SK-N-SH treated with all-trans-retinoic acid at 6 μM for 48 hours (cell line): ENCODE results near the gene DPEP1.

Experiments
- ARNTL ChIP-seq: fragments of 450-650 bp; formaldehyde crosslinking; IDR thresholded peaks from 2 replicates; pipeline ENCODE4 v1.5.0; 2020; ENCODE audit warnings: low read depth, mild to moderate bottlenecking, moderate library complexity, borderline replicate concordance
- ZFP30 ChIP-seq: fragments of 450-650 bp; formaldehyde crosslinking; IDR thresholded peaks from 2 replicates; pipeline ENCODE4 v1.5.0; 2022; ENCODE audit warnings: mild to moderate bottlenecking, moderate library complexity
- TF ChIP-seq, protein P1 (sequence below): fragments of 250-450 bp; sonication (Bioruptor Pico); IDR thresholded peaks from 2 replicates; pipeline ENCODE4 v1.8.0; 2020; ENCODE audit warnings: mild to moderate bottlenecking, moderate library complexity, borderline replicate concordance
- TF ChIP-seq, protein P2 (sequence below): fragments of 250-450 bp; sonication (Bioruptor Pico); IDR thresholded peaks from 2 replicates; pipeline ENCODE4 v1.5.0; 2020; ENCODE audit warnings: mild to moderate bottlenecking, moderate library complexity

DNA sequence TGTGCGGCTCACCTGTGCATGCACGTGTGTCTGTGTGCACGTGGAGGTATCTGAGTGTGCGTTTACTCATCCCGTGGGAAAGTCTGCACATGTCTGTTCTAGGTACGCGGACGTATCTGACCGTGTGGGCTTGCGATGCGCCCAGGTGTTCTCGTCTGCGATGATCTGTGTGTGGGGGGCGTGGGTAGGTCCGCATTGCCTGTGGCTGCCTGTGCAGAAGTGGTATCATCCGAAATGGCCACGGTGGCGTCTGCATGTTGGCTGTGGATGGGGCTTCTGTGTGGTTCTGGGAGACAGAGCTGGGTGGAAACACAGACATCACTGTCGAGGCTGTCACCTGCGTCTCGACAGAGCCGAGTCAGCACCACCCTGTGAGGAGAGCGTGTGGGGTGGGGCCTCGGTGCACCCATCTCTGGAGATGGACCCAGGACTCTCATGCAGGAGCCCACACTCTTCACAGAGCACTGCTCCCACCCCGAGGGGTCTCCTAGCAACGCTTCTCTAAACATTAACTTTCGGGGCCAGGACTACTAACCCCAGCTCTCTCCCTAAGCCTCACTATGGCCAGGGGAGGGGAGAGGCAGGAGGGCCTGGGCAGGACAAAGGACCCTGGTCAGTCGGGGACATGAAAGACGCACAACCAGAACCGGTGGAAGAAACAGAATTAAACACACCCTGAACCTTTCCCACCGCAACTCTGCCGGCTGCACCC lies 8.4 kb downstream of the DPEP1 start:
- TF ChIP-seq, protein P1, sequence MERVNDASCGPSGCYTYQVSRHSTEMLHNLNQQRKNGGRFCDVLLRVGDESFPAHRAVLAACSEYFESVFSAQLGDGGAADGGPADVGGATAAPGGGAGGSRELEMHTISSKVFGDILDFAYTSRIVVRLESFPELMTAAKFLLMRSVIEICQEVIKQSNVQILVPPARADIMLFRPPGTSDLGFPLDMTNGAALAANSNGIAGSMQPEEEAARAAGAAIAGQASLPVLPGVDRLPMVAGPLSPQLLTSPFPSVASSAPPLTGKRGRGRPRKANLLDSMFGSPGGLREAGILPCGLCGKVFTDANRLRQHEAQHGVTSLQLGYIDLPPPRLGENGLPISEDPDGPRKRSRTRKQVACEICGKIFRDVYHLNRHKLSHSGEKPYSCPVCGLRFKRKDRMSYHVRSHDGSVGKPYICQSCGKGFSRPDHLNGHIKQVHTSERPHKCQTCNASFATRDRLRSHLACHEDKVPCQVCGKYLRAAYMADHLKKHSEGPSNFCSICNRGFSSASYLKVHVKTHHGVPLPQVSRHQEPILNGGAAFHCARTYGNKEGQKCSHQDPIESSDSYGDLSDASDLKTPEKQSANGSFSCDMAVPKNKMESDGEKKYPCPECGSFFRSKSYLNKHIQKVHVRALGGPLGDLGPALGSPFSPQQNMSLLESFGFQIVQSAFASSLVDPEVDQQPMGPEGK (CRISPR knock-in tag), result no peak
- TF ChIP-seq, protein P2, sequence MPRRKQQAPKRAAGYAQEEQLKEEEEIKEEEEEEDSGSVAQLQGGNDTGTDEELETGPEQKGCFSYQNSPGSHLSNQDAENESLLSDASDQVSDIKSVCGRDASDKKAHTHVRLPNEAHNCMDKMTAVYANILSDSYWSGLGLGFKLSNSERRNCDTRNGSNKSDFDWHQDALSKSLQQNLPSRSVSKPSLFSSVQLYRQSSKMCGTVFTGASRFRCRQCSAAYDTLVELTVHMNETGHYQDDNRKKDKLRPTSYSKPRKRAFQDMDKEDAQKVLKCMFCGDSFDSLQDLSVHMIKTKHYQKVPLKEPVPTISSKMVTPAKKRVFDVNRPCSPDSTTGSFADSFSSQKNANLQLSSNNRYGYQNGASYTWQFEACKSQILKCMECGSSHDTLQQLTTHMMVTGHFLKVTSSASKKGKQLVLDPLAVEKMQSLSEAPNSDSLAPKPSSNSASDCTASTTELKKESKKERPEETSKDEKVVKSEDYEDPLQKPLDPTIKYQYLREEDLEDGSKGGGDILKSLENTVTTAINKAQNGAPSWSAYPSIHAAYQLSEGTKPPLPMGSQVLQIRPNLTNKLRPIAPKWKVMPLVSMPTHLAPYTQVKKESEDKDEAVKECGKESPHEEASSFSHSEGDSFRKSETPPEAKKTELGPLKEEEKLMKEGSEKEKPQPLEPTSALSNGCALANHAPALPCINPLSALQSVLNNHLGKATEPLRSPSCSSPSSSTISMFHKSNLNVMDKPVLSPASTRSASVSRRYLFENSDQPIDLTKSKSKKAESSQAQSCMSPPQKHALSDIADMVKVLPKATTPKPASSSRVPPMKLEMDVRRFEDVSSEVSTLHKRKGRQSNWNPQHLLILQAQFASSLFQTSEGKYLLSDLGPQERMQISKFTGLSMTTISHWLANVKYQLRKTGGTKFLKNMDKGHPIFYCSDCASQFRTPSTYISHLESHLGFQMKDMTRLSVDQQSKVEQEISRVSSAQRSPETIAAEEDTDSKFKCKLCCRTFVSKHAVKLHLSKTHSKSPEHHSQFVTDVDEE, result no peak
- TF ChIP-seq ARNTL (CRISPR knock-in tag) (no peak), ZFP30 (CRISPR knock-in tag) (no peak)
